AML-193 (cell line): ENCODE data around the gene CDC42BPG.
A peak's percentile ranks its signal among the peaks of the same experiment; 100 is the strongest.

Experiments used
- DNase-seq, 2 experiments: peaks; one replicate each; lab custom pipeline; 2025; lab: John Stamatoyannopoulos, UW

Gene CDC42BPG

DNA sequence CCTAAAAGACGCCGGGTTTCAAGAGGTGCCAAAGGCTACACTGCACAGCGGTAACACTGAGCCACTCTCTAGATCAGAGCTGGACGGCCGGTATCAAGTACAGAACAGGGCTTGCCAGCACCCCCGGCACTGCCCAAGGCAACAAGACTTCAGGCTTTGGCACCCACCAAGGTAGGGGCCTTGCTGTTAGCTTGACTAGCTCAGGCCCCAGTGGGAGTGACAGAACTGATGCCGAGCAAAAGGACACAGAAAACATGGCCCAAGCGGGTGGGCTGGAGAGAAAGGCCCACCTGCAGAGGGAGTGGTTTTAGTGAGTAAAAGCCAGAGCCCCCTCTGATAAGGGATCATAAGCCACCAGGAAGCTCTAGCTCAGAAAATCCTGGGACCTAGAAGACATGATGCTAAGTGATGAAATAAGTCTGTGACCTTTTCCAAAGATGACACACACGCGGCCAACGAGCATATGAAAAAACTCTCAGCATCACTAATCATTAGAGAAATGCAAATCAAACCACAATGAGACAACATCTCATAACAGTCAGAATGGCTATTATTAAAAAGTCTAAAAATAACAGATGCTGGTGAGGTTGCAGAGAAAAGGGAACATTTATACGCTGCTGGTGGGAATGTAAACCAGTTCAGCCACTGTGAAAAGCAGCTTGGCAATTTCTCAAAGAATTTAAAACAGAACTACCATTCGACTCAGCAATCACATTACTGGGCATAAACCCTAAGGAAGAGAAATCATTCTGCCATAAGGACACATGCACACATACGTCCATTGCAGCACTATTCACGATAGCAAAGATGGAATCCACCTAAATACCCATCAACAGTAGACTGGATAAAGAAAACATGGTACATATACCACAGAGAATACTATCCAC is 21.1 kb upstream of the CDC42BPG start:
- DNase-seq = no peak

DNA sequence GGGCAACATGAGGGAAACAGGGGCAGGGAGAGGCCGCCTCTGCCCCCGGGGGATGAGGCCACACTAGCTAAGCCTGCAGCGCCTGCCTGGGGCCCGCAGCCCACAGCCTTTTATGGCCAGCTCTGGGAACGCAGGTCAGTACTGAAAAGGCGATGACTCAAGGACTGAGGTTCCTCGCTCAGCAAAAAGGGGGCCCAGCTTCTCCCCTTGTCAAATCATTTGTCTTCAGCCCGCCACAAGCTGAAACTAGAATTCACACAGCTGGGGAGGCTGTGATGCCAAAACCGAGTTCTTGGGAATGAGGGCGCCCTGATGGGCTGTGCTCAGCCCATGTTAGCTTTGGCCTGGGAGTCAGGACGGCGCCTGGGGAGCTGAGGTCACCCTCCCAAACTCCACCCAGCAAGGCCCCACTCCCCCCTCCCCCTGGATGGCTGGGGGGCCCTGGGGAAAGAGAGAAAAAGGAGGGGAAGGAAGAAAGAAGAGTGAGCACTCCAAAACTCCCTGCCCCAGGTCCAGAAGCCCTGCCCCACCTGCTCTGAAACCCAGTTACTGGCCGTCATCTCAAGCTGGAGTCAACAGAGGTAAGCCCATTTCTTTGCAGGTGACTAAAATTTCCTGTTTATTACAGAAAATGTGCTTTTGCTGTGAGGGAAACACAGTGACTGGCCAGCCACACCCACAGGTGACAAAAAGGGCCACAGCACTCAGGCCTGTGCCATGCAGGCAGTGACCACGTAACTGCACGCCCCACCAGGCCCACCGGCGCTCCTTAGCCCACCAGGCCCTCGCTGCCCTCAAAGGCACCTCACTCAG is 20.2 kb upstream of the CDC42BPG start:
- no peak for DNase-seq

DNA sequence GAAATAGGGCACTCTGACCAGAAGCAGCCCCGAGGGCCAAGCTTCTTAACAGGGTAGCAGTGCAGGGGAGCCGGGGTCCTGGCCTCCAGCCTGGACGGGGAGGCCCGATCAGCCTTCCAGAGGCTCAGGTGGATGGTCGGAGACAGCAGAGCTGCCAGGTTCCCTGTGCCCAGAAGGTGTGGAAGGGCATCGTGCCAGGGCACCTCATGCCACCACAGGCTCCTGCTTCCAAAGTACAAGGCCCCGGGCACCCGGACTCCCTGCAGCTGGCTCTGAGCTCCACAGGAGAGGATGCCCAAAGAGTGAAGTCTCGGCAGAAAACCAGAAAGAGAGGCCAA is 19.7 kb upstream of the CDC42BPG start:
- DNase-seq = no peak

GRCh38 chr11:64863391-64864060 is 19.1 kb upstream of the CDC42BPG start:
- DNase-seq = no peak

GRCh38 chr11:64862987-64863390 is 18.5 kb upstream of the CDC42BPG start:
- DNase-seq = no peak

GRCh38 chr11:64861227-64861975 is 16.9 kb upstream of the CDC42BPG start:
- DNase-seq = peak; percentile 91 to 92

- peak; percentile 90 to 91 for DNase-seq
Observed at GRCh38 chr11:64859542-64860414, 15.3 kb upstream of the CDC42BPG start.

DNA sequence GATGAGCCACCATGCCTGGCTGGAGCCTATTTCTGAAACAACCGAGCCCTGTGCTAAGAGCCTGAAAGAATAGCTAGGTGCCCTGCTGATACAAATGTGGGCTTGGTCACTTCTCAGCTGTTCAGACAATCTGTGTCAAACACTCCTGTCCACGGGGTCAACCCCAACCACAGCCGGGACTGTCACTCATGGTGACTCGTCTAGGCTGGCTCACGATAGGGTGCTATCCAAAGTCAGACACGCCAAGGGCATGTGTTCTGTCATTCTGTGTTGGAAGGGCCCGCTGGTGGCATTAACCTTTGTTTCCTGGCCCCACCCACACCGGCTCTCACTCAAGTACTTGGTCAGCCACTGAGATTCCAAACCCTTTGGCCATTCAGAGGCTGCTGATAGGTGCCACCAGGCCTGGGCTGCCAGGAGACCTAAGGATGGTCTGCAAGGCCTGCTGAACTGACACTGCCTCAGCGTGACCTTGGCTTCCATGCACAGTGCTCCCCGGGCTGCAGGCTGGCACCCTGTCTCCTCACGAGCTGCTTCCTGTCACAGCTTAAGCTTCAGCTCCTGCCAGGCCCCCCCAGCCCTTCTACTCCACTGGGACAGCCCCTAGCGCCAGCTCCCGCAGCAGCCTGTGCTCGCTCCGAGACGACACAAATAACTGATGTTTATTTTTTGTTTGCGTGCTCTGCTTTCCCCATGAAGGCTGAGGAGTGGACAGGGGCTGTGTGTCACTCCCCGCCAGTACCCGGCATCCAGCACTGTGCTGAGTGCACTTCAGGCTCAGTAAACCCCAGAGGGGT is 14.2 kb upstream of the CDC42BPG start:
- no peak for DNase-seq

DNA sequence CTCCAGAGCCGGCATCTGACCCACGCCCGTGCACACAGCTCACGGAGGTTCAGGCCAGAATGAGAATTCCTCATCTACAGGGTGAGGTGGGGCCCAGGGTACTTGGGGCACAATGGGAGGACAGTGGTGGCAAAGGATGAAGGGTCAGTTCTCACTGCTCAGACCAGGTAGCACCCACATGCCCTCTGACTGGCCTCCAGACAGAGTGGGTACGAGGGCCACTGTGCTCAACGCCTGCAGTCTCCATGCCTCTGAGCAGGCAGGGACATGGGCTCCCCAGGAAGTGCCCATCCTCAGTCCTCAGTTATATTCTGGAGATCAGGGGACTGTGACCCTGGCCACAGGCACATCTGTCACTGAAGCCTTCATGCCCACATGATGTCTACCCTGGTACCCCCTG is 13.0 kb upstream of the CDC42BPG start:
- DNase-seq = no peak

DNA sequence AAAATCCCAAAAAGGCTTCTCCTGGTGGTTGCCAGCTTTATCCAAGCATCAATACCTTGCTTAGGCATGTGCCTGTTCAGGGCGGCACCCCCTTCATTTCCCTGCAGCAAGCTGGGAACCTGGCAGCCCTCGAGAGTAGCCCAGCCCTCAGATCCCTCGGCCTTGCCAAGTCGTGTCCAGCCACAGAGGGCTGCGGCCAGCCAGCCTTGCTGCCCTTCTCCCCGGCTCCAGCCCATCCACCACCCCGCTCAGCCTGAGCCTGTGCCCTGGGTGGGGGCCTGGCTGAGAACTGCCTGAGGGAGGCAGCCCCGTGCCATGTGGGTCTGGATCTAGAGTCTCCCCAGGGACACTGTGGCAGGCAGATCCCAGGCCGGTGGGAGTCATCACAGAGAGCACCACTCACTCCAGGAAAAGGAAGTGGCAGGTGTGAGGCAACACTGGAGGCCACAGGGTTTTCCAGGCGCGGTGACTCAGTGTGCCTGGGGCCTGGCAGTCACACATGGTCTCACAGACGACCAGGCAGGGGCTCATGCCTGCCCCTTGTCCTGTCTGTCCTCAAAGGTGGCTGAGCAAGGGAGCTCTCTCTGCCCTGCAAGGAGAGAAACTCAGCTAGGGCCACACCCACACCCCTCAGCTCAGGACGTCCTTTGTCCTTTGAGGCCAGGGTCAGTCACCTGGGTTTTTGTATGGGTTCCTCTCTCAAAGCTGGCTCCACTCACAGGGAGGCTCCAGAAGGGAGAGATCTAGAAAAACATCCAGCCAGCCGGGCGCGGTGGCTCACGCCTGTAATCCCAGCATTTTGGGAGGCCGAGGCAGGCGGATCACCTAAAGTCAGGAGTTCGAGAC is 12.2 kb upstream of the CDC42BPG start:
- peak; percentile 46 to 70 for DNase-seq

- no peak for DNase-seq
Observed at GRCh38 chr11:64855596-64856304, 11.3 kb upstream of the CDC42BPG start.

DNA sequence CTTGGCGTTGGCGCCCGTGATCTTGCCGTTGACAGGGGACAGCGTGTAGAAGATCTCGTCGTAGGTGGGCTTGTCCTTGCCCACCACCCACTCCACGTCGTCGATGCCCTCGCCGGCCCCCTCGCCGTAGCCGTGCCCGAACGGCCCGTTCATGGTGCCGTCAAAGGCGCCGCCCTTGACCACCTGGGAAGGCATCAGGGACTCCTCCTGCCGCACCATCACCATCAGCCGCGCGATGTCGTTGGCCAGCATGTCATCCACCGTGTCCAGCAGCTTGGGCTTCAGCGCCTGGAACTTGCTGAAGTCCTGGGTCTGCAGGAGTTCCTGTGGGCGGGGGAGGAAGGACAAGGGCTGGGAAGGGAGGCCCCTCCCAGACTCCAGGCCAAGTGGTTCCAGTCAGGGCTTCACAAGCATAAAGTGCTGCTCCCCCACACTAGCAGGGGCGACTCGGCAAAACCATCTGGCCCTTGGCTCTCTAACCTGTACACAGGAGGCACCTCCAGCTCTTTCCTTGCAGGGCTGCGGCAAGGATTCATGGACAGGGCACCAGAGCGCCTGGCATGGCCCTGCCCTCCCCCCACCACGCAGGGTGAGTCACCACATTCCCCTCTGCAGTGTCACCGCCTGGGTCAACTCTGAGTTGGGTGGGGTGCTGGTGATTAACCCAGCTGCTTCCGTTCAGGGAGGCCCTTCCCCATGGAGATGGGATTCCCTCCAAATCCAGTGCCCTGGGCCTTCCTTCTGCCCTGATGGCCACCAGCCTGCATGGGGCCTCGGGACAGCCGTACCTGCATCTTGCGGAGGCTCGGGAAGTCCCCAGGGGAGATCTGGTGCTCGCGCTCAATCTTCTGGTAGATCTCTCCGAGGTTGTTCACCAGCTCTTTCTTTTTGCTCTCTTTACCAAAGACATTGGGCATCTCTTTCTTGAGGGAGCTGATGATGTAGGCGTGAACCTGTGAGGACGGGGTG is 10.4 kb upstream of the CDC42BPG start:
- no peak for DNase-seq

GRCh38 chr11:64854157-64854533 is 9.7 kb upstream of the CDC42BPG start:
- DNase-seq = no peak

GRCh38 chr11:64853709-64854108 is 9.3 kb upstream of the CDC42BPG start:
- DNase-seq = no peak

DNA sequence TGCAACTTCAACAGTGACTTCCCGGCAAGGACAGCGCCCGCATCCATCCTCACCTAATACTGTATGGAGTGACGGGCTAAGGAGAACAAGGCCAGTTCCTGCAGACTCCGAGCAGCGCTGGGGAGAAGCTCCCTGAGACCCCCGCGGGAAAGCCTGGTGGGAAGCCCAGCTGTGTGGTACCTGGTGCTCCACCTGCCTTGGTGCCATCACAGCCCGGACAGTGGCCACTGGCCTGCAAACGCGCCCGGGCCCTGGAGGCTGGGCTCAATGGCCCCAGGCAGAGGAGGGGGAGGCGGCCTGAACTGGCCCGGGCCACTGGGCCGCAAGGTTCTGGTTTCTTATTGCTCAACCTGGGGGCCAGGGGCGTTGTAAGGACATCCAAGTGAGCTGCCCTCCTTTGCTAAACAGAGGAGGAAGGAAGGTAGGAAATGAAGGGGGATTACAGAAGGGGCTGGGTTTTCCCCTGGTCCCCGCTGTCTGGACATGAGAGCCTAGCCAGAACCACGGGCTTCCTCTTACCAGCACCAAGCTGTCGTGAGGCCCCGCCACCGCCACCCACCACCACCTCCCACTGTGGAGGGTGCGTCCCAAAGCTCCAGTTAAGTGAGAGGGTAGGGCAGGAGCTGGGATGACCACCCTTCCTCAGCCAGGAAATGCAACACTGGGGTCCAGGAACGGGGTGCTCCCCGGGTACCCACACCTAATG is 8.5 kb upstream of the CDC42BPG start:
- DNase-seq = no peak

- no peak for DNase-seq
Observed at GRCh38 chr11:64851831-64852351, 7.4 kb upstream of the CDC42BPG start.
